Stomach (tissue), 9 donors: ENCODE data around the gene MAST3. TPM values are rescaled to one million over a fixed set of nuclear protein-coding genes. Genes with fewer than 3 reads are reported as not detected.

Experiments used
- DNase-seq, 2 donors: peaks; one replicate each; pipeline versions ENCODE4 v3.0.0 to v3.0.0-alpha.2; 2013 to 2019
- H3K27ac ChIP-seq, 5 donors: fragments of 200-600 bp in 4 of 5; sonication (generic) in 4 of 5; one replicate each; pipeline ENCODE4 v1.5.1; 2013 to 2019; ENCODE audit warnings: mild to moderate bottlenecking in 1 of 5, moderate library complexity in 1 of 5
- H3K27me3 ChIP-seq, 3 donors: fragments of 200-600 bp; sonication (generic); one replicate each; pipeline ENCODE4 v1.5.1; 2017 to 2019; ENCODE audit warnings: mixed run types in 1 of 3
- H3K36me3 ChIP-seq, 4 donors: fragments of 200-600 bp; sonication (generic); 1 replicate in 3 of 4; 2 replicates in 1 of 4; pipeline ENCODE4 v1.5.1; 2016 to 2019
- H3K4me1 ChIP-seq, 4 donors: fragments of 200-600 bp; sonication (generic); one replicate each; pipeline ENCODE4 v1.5.1; 2016 to 2019
- H3K4me3 ChIP-seq, 4 donors: fragments of 200-600 bp; sonication (generic) in 3 of 4; one replicate each; pipeline ENCODE4 v1.5.1; 2016 to 2019; ENCODE audit warnings: mild to moderate bottlenecking in 1 of 4
- H3K9me3 ChIP-seq, 4 donors: fragments of 200-600 bp; sonication (generic); one replicate each; pipeline ENCODE4 v1.5.1; 2016 to 2019
- EP300 ChIP-seq: sonication (generic); formaldehyde crosslinking; IDR thresholded peaks from one replicate; pipeline ENCODE4 v1.6.1; 2017; ENCODE audit warnings: antibody characterized with exemption
- POLR2A ChIP-seq, 4 donors: fragments of 450-650 bp; IDR thresholded peaks; one replicate each; pipeline ENCODE4 v1.6.1; 2016; ENCODE audit warnings: antibody characterized with exemption in 4 of 4, control low read depth in 2 of 4, mild to moderate bottlenecking in 1 of 4, moderate library complexity in 1 of 4
- POLR2AphosphoS5 ChIP-seq, 3 donors: sonication (generic); formaldehyde crosslinking; IDR thresholded peaks; one replicate each; pipeline ENCODE4 v1.6.1; 2016; ENCODE audit warnings: antibody characterized with exemption in 3 of 3
- WGBS, 5 donors: extraction: QIAGEN DNeasy Blood & Tissue Kit in 3 of 5; methylation state at CpG; one replicate each; pipeline versions ENCODE4 v1.1.5 to v1.1.7; 2013 to 2018; 5-methylcytosine and 5-hydroxymethylcytosine counted together
- intact Hi-C: fragments of 100-400 bp; cut with DNase I; formaldehyde crosslinking; loops from one replicate; pipeline ENCODE4 v1.15.1; 2023; ENCODE audit warnings: low total_unique reads
- polyA plus RNA-seq, 3 donors: library from polyadenylated mRNA; stranded (reverse); fragments of 200-250 nt; gene quantifications; one replicate each; pipeline ENCODE4 v1.2.3, GENCODE V29; 2013
- total RNA-seq, 5 donors: library from RNA; depleted of rRNA; stranded (reverse); fragments of >200 nt; gene quantifications; one replicate each; pipeline versions ENCODE4 v1.1.0 to v1.2.3, GENCODE V29; 2014 to 2016
- TF ChIP-seq, protein P1 (sequence below), 7 experiments: fragments of 450-650 bp in 4 of 7; fragments of 200-600 bp in 3 of 7; sonication (generic) in 3 of 7; IDR thresholded peaks; one replicate each; pipeline ENCODE4 v1.5.1; 2016 to 2019; ENCODE audit warnings: antibody characterized with exemption in 7 of 7, control low read depth in 2 of 7, mild to moderate bottlenecking in 1 of 7
- donor health status: healthy with polysubstance abuse.
- donor health status: Bipolar disorder and iron deficiency.
- donor health status: healthy.

The MAST3 gene
- total and polyA plus RNA-seq, 8 donors, result 1.7 to 29.0 (median 6.9) TPM

DNA sequence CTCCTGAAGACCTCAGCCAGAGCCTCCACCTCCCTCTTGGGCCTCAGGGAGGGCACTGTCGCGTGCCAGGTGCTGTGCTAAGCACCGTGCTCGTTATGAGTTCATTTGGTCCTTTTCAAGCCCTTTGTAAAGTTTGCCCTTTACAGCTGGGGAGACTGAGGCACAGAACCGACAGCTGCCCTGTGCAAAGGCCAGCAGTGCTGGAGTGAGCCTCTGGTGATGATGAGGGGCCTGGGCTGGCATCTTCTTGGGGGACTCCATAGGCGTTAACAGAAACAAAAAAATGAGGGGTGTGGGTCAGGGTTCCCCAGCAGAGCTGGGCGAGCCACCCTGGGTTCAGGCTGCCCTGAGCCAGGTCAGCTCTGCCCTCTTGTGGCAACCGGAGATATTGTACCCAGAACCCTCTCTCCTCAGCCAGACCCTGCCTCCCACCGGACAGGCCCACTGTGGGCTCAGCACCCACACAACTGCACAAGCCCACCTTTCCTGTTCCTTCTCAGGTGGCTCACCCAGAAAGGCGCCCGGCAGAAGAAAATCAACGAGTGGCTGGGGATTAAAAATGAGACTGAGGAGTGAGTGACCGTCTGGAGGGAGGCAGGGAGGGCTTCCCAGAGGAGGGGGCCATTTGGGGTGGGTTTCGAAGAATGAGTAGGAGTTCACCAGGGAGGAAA, 70.5 kb downstream of the MAST3 start:
- TF ChIP-seq, protein P1, sequence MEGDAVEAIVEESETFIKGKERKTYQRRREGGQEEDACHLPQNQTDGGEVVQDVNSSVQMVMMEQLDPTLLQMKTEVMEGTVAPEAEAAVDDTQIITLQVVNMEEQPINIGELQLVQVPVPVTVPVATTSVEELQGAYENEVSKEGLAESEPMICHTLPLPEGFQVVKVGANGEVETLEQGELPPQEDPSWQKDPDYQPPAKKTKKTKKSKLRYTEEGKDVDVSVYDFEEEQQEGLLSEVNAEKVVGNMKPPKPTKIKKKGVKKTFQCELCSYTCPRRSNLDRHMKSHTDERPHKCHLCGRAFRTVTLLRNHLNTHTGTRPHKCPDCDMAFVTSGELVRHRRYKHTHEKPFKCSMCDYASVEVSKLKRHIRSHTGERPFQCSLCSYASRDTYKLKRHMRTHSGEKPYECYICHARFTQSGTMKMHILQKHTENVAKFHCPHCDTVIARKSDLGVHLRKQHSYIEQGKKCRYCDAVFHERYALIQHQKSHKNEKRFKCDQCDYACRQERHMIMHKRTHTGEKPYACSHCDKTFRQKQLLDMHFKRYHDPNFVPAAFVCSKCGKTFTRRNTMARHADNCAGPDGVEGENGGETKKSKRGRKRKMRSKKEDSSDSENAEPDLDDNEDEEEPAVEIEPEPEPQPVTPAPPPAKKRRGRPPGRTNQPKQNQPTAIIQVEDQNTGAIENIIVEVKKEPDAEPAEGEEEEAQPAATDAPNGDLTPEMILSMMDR (IDR thresholded peaks at IDR 0.05), result peak in 5 of 7 experiments; percentile 43 to 78 (median 68)
- TF ChIP-seq POLR2A (IDR thresholded peaks at IDR 0.05), result no peak
- H3K27ac ChIP-seq, result peak overlapping the region in 1 of 5 donors; percentile 25
- H3K9me3 ChIP-seq, result no peaks in the 10 kb centered on the region
- H3K36me3 ChIP-seq, result peaks cover 48 to 74% (median 68%) of the 10 kb centered on the region in 4 donors
- H3K27me3 ChIP-seq, result no peaks in the 10 kb centered on the region
- peak; percentile 59 to 72 for DNase-seq
- no peak overlapping the region for H3K4me3 ChIP-seq
- 66 to 70% (median 67%) methylated on average over 14 of the region's 14 CpGs for WGBS, 5 donors
- intact Hi-C loops, result loop anchor here (10.0 kb wide), 1 partner anchor 53 kb away; no protein-coding TSS in a partner anchor
- peaks cover under 1 to 21% (median 7%) of the 10 kb centered on the region in 4 donors for H3K4me1 ChIP-seq

DNA sequence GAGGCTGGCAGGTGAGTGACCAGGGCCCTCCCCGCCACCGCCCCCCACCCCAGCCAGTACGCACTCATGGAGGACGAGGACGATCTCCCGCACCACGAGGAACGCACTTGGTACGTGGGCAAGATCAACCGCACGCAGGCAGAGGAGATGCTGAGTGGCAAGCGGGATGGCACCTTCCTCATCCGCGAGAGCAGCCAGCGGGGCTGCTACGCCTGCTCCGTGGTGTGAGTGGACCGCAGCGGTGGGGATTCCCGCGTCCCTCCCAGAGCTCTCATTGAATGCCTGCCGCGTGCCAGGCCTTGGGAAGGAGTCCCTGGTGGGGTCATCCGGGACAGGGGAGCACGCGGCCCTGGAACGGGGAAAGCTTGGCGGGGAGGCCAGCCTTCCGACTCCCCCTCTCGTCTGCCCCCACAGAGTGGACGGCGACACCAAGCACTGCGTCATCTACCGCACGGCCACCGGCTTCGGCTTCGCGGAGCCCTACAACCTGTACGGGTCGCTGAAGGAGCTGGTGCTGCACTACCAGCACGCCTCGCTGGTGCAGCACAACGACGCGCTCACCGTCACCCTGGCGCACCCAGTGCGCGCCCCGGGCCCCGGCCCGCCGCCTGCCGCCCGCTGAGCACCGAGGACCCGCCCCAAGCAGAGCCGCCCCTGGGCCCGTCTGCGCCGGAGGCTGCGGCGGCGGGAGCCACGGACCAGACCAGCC, 71.2 kb downstream of the MAST3 start:
- 92 to 97% (median 95%) methylated on average over 34 to 66 of the region's 66 CpGs for WGBS, 5 donors
- H3K4me3 ChIP-seq, result no peak overlapping the region
- TF ChIP-seq EP300 (no peak), POLR2AphosphoS5 (IDR thresholded peaks at IDR 0.05) (no peak), POLR2A (IDR thresholded peaks at IDR 0.05) (no peak)
- TF ChIP-seq, protein P1 (IDR thresholded peaks at IDR 0.05), result no peak
- DNase-seq, result no peak
- peaks cover 6 to 27% (median 13%) of the 10 kb centered on the region in 4 donors for H3K4me1 ChIP-seq
- H3K27me3 ChIP-seq, result no peaks in the 10 kb centered on the region
- H3K9me3 ChIP-seq, result no peaks in the 10 kb centered on the region
- peak overlapping the region in 1 of 5 donors; percentile 89 for H3K27ac ChIP-seq
- intact Hi-C loops, result loop anchor here (10.0 kb wide), 1 partner anchor 54 kb away; no protein-coding TSS in a partner anchor
- H3K36me3 ChIP-seq, result peaks cover 43 to 67% (median 61%) of the 10 kb centered on the region in 4 donors

DNA sequence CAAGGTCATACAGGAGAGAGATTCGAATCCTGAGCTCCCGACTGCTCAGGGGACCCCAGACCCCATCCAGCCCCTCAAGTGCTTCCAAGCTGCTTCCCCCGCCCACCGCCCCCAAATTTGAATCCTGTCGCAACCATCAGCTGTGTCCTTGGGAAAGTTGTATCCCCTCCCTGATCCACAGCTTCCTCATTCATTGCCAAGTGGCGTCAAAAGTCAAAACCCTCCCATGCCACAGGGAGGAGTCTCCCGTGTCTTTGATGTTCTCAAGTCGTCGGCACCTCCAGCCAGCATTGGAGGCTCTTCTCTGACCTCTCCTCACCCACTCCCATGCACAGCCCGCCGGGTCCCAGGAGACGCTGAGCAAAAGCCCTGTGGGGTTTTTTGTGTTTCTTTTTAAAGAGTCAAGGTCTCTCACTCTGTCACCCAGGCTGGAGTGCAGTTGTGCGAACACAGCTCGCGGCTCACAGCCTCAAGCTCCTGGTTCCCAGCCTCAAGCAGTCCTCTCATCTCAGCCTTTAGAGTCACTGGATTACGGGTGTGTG, 73.2 kb downstream of the MAST3 start:
- Histone ChIP-seq H3K27me3 (no peaks in the 10 kb centered on the region), H3K27ac (peak overlapping the region; percentile 5 to 89 (median 82)), H3K9me3 (no peaks in the 10 kb centered on the region), H3K4me1 (peaks cover 16 to 46% (median 29%) of the 10 kb centered on the region in 4 donors), H3K4me3 (no peak overlapping the region), H3K36me3 (peaks cover 34 to 48% (median 44%) of the 10 kb centered on the region in 4 donors)
- peak in 1 of 2 donors; percentile 49 for DNase-seq
- intact Hi-C loops, result no loop called here
- TF ChIP-seq POLR2AphosphoS5 (IDR thresholded peaks at IDR 0.05), result peak in 1 of 3 donors; percentile 20
- TF ChIP-seq, protein P1 (IDR thresholded peaks at IDR 0.05), result no peak
- 58 to 63% (median 62%) methylated on average over 13 to 16 of the region's 16 CpGs for WGBS, 5 donors

DNA sequence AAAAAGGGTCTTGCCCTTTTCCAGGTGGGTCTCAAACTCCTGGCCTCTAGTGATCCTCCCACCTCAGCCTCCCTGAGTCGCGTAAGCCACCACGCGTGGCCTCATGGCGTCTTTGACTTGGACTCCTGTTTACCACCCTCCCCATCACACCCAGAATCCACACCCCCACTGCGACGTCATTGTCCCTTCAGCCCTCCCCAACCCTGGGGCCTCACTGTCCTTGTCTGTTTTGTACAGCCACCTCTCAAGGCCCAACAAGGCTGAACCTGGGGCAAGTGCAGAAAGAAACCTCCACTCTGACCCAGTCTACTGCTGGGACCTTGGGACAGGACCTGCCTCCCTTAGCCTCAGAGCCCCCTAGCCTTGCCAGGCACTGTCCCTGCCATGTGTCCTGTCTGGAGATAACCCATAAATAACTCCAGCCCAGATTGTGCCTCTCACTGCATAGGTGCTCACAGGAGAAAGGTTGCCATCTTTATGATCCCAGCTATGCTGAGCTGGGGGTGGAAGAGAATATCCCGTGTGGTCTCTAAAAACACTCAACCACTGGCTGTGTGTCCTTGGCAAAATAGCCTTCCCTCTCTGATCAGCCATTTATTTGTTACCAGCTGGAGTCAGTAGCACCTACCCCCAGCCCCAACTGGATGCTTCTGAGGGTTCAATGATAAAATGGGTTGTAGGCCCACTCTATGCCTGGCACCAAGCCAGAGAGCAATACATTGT, 74.2 kb downstream of the MAST3 start:
- H3K4me1 ChIP-seq, result peaks cover 16 to 54% (median 30%) of the 10 kb centered on the region in 4 donors
- WGBS, 5 donors, result 79 to 90% (median 86%) methylated on average over 8 of the region's 8 CpGs
- DNase-seq, result no peak
- H3K27me3 ChIP-seq, result no peaks in the 10 kb centered on the region
- peaks cover 25 to 47% (median 37%) of the 10 kb centered on the region in 4 donors for H3K36me3 ChIP-seq
- TF ChIP-seq POLR2A (IDR thresholded peaks at IDR 0.05), result no peak
- TF ChIP-seq EP300, result no peak
- TF ChIP-seq, protein P1 (IDR thresholded peaks at IDR 0.05), result no peak
- no peak overlapping the region for H3K4me3 ChIP-seq
- H3K27ac ChIP-seq, result peak overlapping the region in 3 of 5 donors; percentile 82 to 89 (median 89)
- H3K9me3 ChIP-seq, result no peaks in the 10 kb centered on the region
- intact Hi-C loops, result no loop called here
